HG03060 (cell line): ENCODE measurements around the gene CALM1.

Experiments used
- ATAC-seq: cut with Tn5 transposase; IDR thresholded peaks from one replicate; pipeline ENCODE4 v1.9.1; 2021; ENCODE audit warnings: low read depth, moderate number of reproducible peaks; ENCODE audit not compliant: unreplicated experiment

The CALM1 gene

DNA sequence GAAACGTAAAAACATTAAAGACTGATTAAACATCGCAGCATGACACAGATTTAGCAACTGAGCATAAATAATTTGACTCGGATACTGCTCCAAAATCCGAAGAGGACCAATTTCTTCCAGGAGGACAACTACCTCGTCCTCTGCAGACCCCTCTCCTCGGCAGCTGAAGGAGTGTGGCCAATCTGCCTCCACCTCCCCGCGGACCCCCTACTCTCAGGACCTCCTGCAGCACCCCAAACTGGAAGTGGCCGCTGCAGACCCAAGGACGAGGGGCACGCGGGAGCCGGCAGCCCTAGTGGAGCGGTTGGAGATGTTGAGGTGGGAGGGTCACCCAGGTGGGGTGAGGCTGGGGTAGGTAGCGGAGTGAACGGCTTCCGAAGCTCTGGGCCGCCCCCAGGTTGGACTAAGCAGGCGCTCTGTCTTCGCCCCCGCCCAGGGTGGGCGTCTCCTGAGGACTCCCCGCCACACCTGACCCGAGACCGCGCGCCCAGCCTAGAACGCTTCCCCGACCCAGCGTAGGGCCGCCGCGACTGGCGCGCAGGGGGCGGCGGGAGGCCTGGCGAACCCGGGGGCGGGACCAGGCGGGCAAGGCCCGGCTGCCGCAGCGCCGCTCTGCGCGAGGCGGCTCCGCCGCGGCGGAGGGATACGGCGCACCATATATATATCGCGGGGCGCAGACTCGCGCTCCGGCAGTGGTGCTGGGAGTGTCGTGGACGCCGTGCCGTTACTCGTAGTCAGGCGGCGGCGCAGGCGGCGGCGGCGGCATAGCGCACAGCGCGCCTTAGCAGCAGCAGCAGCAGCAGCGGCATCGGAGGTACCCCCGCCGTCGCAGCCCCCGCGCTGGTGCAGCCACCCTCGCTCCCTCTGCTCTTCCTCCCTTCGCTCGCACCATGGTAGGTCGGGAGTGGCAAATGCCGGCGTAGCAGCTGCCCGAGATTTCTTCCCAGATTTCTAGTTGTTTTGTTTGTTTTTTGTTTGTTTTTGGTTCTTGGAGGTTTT lies at the start of gene CALM1:
CALM1 (plus strand) TSS at position 689 of the 999 bp plus-strand sequence; CDS start at position 891, 202 bp downstream.
- ATAC-seq = peak; percentile 35

GRCh38 chr14:90348270-90348669 lies 48.6 kb upstream of the CALM1 start:
- ATAC-seq = no peak

- no peak for ATAC-seq
These were observed 47.1 kb upstream of the CALM1 start for GRCh38 chr14:90349739-90350138.

DNA sequence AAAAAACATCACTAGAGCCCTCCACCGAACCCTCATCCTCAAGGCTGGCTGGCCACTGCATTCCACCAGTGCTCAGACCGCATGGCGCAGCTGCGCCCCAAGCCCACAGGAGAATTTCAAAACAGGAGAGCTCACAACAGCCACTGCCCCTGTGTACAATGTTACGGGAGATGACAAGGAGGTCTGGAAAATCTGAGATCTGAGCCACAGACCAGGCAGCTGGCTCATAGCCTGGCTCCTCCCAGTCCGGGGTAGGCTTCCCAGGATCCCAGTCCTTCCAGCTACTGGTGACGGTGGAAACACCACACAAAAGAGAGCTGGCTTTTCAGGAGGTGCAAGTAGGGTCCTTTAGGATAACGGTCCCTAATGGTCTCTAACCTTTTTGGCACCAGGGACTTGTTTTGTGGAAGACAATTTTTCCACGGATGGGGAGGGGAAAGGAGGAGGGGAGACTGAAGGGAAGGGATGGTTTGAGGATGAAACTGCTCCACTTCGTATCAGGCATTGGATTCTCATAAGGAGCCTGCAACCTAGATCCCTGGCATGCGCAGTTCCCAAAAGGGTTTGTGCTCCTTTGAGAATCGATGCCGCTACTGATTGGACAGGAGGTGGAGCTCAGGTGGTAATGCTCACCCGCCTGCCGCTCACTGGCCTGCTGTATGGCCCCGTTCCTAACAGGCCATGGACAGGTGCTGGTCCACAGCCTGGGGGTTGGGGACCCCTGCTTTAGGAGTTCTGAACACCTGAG lies 42.1 kb upstream of the CALM1 start:
- ATAC-seq = no peak

- ATAC-seq = no peak
These were observed 41.0 kb upstream of the CALM1 start for GRCh38 chr14:90355540-90356518.

DNA sequence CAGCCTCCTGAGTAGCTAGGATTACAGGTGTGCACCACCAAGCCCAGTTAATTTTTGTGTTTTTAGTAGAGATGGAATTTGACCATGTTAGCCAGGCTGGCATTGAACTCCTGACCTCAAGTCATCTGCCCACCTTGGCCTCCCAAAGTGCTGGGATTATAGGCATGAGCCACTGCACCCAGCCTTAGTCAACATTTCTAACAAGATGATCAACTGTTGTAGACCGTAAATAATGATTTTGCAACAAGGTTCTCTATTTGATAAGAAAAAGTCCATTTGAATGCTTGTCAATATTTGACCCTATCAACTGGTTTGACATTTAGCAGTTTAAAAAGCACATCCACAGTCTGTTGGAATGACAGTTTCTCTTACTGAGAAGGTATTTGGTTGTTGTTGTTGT lies 39.9 kb upstream of the CALM1 start:
- no peak for ATAC-seq

DNA sequence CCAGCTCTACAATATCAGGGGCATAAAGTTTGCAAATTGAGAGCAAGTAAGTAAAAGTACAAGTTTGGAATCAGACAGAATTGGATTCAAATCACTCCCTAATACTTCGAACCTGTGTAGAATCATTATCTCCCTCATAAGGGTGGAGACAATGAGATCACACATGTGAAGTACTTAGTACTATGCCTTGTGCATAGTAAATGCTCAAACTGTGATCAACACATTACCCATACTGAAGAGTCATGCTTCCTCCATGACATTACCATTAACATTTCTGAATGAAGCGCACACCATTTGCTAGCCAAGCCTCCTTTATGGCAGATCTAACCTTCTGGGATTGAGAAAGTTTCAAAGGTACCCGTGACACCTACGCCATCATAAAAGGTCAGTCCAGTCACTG lies 38.5 kb upstream of the CALM1 start:
- no peak for ATAC-seq

DNA sequence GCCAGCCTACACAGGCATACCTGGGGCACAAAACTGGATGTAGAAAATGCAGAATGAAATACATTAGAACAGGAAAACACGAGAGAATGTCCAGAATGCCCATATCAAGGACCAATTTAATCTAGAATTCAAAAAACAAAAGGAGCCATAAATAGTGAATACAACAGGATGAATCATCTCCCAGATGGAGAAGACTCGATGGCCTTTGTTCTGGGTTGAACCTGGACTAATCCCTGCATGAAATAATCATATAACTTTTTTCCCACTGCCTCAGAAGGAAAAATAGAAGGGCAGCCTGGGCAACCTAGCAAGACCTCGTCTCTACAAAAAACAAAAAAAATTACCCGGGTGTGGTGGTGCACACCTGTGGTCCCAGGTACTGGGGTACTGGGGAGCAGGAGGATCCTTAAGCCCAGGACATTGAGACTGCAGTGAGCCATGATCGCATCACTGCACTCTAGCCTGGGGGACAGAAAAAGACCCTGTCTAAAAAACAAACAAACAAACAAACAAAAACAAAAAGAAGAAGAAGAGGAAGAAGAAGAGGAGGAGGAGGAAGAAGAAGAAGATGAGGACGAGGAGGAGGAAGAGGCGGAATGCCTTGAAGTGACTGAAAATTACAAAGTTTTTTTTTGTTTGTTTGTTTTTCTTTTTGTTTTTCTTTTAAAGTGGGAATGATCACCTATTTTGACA lies 34.8 kb upstream of the CALM1 start:
- no peak for ATAC-seq

DNA sequence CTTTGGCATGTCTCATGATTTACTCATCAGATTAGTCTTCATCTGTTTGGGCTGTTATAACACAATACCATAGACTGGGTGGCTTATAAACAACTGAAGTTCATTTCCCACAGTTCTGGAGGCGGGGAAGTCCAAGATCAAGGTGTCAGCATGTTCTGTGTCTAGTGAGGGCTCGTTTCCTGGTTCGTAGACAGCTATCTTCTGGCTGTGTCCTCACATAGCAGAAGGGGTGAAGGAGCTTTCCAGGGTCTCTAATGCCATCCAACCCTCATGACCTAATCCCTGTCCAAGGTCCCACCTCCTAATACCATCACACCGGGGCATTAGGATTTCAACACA lies 34.3 kb upstream of the CALM1 start:
- no peak for ATAC-seq

DNA sequence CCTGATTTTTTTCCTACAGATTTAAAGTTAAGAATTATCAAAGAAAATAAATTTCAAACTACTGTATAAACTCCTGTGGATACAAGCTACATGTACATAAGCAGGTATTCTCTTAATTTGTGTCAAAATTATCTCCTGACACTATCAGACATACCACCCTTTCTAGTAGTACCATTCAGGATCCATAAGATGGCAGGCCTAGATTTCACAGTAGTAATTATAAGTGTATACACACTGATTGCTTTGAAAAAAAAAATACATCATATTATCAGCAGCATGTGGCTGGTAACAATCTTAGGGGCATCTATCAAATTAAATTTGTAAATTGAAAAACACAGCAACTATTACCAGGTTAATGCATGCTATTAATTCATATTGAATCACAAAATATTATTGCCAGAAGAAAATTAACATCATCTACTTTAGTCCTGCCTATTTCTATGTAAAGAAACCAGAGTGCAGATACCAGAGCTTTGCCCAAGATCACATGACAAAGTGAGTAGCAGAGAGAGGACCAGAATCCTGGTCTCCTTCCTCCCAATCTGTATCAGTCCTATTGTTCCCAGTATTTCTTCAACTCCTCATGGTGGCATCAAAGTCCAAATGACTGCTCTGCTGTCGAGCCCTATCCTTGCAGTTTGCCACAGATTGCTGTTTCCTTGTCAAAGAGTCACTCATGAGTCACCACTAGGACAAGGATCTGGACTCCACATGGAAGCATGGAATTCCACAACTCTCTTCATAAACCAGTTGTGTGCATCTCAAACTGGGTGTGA lies 27.7 kb upstream of the CALM1 start:
- ATAC-seq = no peak

- no peak for ATAC-seq
These were observed 22.9 kb upstream of the CALM1 start for GRCh38 chr14:90373887-90374286.

DNA sequence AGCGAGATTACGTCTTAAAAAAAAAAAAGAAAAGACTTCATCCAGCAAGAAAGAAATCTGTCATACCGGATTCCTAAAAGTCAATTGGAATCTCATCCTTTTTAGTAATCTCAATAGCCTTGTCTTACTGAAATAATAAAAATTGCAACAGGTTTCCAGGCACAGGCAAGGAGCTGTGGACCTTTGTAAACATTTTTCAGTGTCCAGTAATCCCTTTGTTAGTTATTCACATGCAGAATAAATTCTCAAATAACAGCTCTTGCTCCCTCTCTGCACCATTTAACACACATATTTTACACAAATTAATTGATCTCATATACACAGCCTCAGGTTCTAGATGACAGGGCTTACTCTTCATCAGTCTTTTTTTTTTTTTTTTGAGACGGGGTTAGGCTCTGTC lies 22.0 kb upstream of the CALM1 start:
- no peak for ATAC-seq

DNA sequence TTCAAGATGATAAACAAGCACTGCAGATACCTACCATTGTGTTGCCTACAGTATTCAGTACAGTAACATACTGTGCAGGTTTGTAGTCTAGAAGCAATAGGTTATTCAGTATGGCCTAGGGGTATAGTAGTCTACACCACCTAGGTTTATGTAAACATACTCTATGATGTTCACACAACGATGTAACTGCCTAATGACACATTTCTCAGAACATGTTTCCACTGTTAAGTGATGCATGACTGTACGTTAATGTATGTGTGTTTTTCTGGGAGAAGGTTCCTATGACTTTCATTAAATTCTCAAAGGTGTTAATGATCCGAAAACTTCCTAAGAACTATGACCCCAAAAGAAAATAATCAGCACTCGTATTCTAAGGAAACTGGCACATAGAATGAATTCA lies 20.9 kb upstream of the CALM1 start:
- no peak for ATAC-seq

GRCh38 chr14:90378249-90378648 lies 18.6 kb upstream of the CALM1 start:
- ATAC-seq = no peak

DNA sequence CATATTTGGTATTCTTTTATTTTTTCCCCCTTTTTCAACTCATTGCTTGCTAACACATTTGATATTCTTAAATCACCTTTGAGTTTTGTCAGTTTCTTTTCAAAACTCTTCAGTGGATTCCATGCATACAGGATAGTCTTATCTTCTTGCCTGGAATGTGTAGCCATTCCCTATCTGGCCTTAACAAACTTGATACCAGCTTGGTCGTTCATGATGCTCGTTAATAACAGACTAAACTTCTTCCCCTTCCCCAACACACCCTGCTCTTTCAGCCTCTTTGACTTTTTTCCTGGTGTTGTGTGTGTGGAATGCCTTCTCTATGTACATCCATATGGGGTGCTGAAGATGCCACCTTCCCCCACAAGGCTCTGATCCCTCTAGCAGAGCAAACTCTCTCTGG lies 17.7 kb upstream of the CALM1 start:
- no peak for ATAC-seq

- ATAC-seq = no peak
These were observed 15.6 kb upstream of the CALM1 start for GRCh38 chr14:90381011-90381786.

DNA sequence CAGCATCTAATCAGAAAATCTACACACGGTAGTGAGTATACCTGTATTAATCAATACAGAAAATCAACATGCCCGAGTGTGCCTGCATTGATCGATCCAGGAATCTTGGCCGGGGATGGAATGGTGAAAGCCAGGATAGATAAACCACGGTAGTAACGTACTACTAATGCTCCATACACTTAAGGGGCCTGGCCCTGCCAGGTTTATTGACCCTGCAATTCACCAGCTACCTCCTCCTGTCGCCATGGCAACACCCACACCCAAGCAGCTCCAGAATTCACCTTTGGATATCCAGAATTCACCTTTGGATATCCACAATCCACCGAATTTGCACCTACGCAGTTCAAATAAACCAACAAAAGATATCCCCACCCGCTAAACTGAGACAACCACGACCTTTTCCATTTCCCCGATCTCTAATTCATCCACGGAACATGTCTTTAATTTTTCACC lies 14.8 kb upstream of the CALM1 start:
- no peak for ATAC-seq

DNA sequence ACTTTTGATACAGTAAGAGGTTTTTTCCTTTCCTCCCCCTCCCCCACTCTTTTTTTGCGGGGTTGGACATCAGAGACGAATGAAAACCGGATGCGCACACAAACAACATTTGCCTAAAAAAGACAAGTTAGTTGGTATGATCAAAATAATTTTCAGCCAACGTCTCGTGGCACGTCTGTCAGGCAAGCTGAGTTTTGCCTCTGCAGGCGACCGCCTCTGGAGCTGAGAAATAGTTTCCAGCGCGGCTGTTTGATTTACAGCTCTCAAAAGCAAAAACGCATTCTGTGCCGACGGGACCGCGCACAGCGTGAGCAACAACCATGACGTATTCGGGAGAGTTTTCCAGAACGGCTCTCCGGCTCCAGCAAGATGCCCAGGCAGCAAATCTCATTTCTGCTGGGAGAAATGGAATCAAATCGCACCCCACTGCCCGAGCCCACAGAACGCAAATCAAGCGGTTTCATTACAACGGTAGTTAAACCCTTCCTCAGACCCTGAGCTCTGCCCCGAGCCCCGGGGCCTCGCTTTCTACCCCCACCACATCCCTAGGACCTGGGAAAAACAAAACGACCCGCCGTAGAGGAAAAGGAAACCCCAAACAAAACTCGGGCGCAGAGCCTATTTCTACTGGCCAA lies 14.2 kb upstream of the CALM1 start:
- peak; percentile 2 for ATAC-seq
